Activated naive CD8-positive, alpha-beta T cell (primary cell): ENCODE data around the gene CELF5.
"Not testable (repeated sequence)": the region's sequence is repeated elsewhere in the genome, so short reads cannot be mapped to it uniquely, and the experiment has no call there.

Source experiments
- H3K27ac Mint-ChIP-seq: one replicate; pipeline ENCODE4 v1.8.0; 2021; ENCODE audit warnings: mixed read lengths
- H3K27me3 Mint-ChIP-seq: one replicate; pipeline ENCODE4 v1.8.0; 2021; ENCODE audit warnings: mixed read lengths
- H3K36me3 Mint-ChIP-seq: one replicate; pipeline ENCODE4 v1.8.0; 2021; ENCODE audit warnings: mixed read lengths
- H3K4me1 Mint-ChIP-seq: one replicate; pipeline ENCODE4 v1.8.0; 2021; ENCODE audit warnings: low read depth, mixed read lengths
- H3K4me3 Mint-ChIP-seq: one replicate; pipeline ENCODE4 v1.8.0; 2021; ENCODE audit warnings: mild to moderate bottlenecking, mixed read lengths
- H3K9me3 Mint-ChIP-seq: one replicate; pipeline ENCODE4 v1.8.0; 2021; ENCODE audit warnings: low read depth, mixed read lengths

The CELF5 gene

DNA sequence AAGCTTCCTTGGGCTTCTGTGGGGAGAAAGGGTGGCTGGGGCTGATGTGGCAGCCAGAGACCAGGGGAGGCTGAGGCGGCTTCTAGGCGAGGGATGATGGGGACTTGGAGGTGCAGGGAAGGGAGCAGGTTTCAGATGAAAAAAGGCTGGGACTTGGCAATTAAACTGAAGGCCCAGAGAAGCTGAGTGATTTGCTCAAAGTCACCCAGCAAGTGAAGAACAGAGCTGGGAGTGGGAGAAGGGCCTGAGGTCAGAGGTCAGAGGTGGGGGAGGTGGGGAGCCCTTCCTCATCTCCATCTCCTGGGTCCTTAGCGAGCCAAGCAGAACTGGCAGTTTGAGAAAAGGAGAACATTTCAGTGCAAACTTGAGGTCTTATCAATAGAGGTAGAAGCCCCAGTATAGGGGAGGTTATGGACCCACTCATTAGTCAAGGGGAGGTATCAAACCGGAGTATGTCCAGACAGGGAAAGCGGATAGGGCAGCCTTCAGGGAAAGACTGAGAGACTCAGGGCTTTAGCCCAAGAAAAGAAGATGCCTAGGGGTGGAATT lies 92.3 kb downstream of the CELF5 start:
- Mint-ChIP-seq H3K9me3 (no peaks in the 10 kb centered on the region), H3K4me1 (no peaks in the 10 kb centered on the region), H3K27ac (no peak overlapping the region), H3K36me3 (no peaks in the 10 kb centered on the region), H3K27me3 (peaks cover 13% of the 10 kb centered on the region), H3K4me3 (no peak overlapping the region)

DNA sequence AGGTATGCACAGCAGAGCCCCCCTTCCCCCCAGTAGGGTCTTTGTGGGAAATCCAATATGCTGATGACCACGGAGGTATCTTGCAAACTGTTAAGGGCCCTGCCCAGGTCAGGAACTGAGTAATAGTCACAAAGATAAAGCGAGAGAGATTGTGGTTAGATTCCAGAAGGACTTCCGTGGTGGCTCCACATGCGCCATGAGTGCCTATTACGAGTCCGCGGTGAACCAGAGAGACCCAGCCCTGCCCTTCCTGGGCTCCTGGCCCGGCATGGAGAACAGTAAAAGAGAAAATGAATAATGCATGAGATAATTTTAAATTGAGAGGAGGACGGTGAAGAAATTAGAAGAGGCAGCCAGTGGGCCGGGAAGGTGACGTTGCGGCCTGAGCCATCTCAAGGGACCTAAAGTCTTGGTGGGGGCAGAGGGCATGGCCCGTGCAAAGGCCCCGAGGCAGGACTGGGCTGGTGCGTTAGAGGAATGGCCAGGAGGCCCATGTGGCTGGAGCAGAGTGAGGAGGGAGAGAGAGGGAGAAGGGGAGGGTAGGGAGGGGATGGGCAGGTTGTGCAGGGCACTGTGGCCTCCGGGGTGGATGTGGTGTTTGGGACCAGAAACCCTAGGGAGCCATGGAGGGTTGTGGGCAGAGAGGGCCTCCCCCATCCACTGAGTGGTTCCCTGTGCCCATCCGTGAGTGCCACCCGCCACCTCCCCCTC lies 95.3 kb downstream of the CELF5 start:
- Mint-ChIP-seq H3K27ac (no peak overlapping the region), H3K27me3 (peaks cover 9% of the 10 kb centered on the region), H3K9me3 (no peaks in the 10 kb centered on the region), H3K4me3 (no peak overlapping the region), H3K4me1 (no peaks in the 10 kb centered on the region), H3K36me3 (no peaks in the 10 kb centered on the region)

DNA sequence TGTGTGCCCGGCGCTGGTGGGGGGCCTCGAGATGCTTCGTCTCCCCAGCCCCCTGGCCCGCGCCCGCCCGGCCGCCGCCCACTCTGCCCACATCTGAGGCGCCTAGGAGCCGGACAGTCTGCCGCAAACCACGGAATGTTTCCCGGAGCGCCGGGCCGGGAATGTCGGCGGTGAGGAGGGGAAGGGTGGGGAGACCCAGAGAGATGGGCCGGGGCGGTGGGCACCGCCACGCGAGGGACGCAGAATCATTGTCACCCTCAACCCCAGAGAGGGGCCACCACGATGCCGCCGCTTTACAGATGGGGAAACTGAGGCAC lies 95.9 kb downstream of the CELF5 start:
- Mint-ChIP-seq H3K36me3 (no peaks in the 10 kb centered on the region), H3K9me3 (no peaks in the 10 kb centered on the region), H3K27ac (no peak overlapping the region), H3K27me3 (peaks cover 9% of the 10 kb centered on the region), H3K4me3 (no peak overlapping the region), H3K4me1 (no peaks in the 10 kb centered on the region)

- Mint-ChIP-seq H3K27me3 (peaks cover 7% of the 10 kb centered on the region), H3K4me3 (no peak overlapping the region), H3K36me3 (no peaks in the 10 kb centered on the region), H3K27ac (no peak overlapping the region), H3K4me1 (no peaks in the 10 kb centered on the region), H3K9me3 (no peaks in the 10 kb centered on the region)
These were observed 96.4 kb downstream of the CELF5 start for GRCh38 chr19:3320853-3321252.

GRCh38 chr19:3321696-3322095 lies 97.2 kb downstream of the CELF5 start:
- Mint-ChIP-seq H3K27me3 (peaks cover 3% of the 10 kb centered on the region), H3K27ac (no peak overlapping the region), H3K9me3 (no peaks in the 10 kb centered on the region), H3K4me3 (no peak overlapping the region), H3K4me1 (no peaks in the 10 kb centered on the region), H3K36me3 (no peaks in the 10 kb centered on the region)

GRCh38 chr19:3322199-3322978 lies 97.9 kb downstream of the CELF5 start:
- Mint-ChIP-seq H3K4me1 (peaks cover 1% of the 10 kb centered on the region), H3K27ac (no peak overlapping the region), H3K36me3 (no peaks in the 10 kb centered on the region), H3K4me3 (no peak overlapping the region), H3K9me3 (no peaks in the 10 kb centered on the region), H3K27me3 (peaks cover 3% of the 10 kb centered on the region)

- H3K27ac Mint-ChIP-seq = no peak overlapping the region
- H3K27me3 Mint-ChIP-seq = peaks cover 3% of the 10 kb centered on the region
- H3K36me3 Mint-ChIP-seq = no peaks in the 10 kb centered on the region
- no peaks in the 10 kb centered on the region for H3K9me3 Mint-ChIP-seq
- no peak overlapping the region for H3K4me3 Mint-ChIP-seq
- peaks cover 1% of the 10 kb centered on the region for H3K4me1 Mint-ChIP-seq
These were observed 98.6 kb downstream of the CELF5 start for GRCh38 chr19:3323026-3323425.

GRCh38 chr19:3323658-3324057 lies 99.2 kb downstream of the CELF5 start:
- peaks cover 1% of the 10 kb centered on the region for H3K4me1 Mint-ChIP-seq
- peaks cover 3% of the 10 kb centered on the region for H3K27me3 Mint-ChIP-seq
- H3K4me3 Mint-ChIP-seq = no peak overlapping the region
- no peak overlapping the region for H3K27ac Mint-ChIP-seq
- H3K9me3 Mint-ChIP-seq = no peaks in the 10 kb centered on the region
- H3K36me3 Mint-ChIP-seq = no peaks in the 10 kb centered on the region

DNA sequence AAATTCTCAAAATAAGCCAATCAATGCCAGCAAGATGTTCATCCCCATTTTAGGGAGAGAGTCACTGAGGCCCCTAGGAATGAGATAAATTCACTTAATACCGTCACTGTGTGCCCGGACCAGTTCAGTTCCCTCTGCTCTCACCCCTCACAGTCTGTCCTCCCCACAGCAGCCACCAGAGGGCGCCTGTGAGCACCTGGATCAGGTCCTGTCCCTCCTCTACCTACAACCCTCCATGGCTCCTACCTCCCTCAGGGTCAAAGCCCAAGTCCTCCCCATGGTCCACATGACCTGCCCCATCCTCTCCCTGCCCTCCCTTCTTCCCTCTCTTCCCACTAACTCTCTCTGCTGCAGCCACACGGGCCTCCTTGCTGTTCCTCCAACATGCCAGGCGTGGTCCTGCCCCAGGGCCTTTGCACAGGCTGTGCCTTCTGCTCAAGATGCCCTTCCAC lies 100.0 kb downstream of the CELF5 start:
- Mint-ChIP-seq H3K9me3 (no peaks in the 10 kb centered on the region), H3K36me3 (no peaks in the 10 kb centered on the region), H3K27me3 (peaks cover 3% of the 10 kb centered on the region), H3K4me3 (no peak overlapping the region), H3K27ac (no peak overlapping the region), H3K4me1 (peaks cover 1% of the 10 kb centered on the region)

DNA sequence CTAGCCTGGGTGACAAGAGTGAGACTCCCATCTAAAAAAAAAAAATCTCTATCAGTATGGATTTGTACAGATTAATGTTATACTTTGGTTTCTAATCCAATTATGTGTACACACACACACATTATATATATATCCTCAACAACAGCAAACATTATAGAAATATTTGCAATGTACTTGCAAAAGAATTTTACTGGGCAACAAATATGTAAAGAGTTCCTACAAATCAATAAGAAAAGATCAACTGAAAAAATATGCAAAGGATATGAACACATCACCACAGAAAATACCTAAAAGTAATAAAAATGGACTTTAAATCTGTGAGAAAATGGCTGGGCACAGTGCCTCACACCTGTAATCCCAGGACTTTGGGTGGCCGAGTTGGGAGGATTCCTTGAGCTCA lies 101.0 kb downstream of the CELF5 start:
- Mint-ChIP-seq H3K4me3 (no peak overlapping the region), H3K4me1 (peaks cover 1% of the 10 kb centered on the region), H3K36me3 (no peaks in the 10 kb centered on the region), H3K9me3 (no peaks in the 10 kb centered on the region), H3K27ac (no peak overlapping the region), H3K27me3 (peaks cover 3% of the 10 kb centered on the region)

- H3K4me1 Mint-ChIP-seq = peaks cover 1% of the 10 kb centered on the region
- no peaks in the 10 kb centered on the region for H3K9me3 Mint-ChIP-seq
- no peak overlapping the region for H3K4me3 Mint-ChIP-seq
- H3K27ac Mint-ChIP-seq = no peak overlapping the region
- H3K27me3 Mint-ChIP-seq = no peaks in the 10 kb centered on the region
- H3K36me3 Mint-ChIP-seq = no peaks in the 10 kb centered on the region
These were observed 104.3 kb downstream of the CELF5 start for GRCh38 chr19:3328743-3329142.

- H3K9me3 Mint-ChIP-seq = no peaks in the 10 kb centered on the region
- H3K4me1 Mint-ChIP-seq = peaks cover 1% of the 10 kb centered on the region
- no peak overlapping the region for H3K27ac Mint-ChIP-seq
- no peak overlapping the region for H3K4me3 Mint-ChIP-seq
- H3K27me3 Mint-ChIP-seq = no peaks in the 10 kb centered on the region
- H3K36me3 Mint-ChIP-seq = no peaks in the 10 kb centered on the region
These were observed 105.6 kb downstream of the CELF5 start for GRCh38 chr19:3330047-3330446.

GRCh38 chr19:3332232-3332631 lies 107.8 kb downstream of the CELF5 start:
- H3K36me3 Mint-ChIP-seq, H3K27me3 Mint-ChIP-seq, H3K4me3 Mint-ChIP-seq, H3K27ac Mint-ChIP-seq, H3K9me3 Mint-ChIP-seq, H3K4me1 Mint-ChIP-seq: not testable (repeated sequence)

- Mint-ChIP-seq H3K36me3 (no peaks in the 10 kb centered on the region), H3K27me3 (no peaks in the 10 kb centered on the region), H3K4me1 (peaks cover 2% of the 10 kb centered on the region), H3K4me3 (no peak overlapping the region), H3K27ac (peak overlapping the region; percentile 34), H3K9me3 (no peaks in the 10 kb centered on the region)
These were observed 108.6 kb downstream of the CELF5 start for GRCh38 chr19:3333020-3333583.

GRCh38 chr19:3333662-3334061 lies 109.2 kb downstream of the CELF5 start:
- Mint-ChIP-seq H3K4me3 (no peak overlapping the region), H3K4me1 (peaks cover 6% of the 10 kb centered on the region), H3K36me3 (no peaks in the 10 kb centered on the region), H3K27ac (no peak overlapping the region), H3K27me3 (no peaks in the 10 kb centered on the region), H3K9me3 (no peaks in the 10 kb centered on the region)
